ENCODE results near the gene NRAP.

Gene NRAP

DNA sequence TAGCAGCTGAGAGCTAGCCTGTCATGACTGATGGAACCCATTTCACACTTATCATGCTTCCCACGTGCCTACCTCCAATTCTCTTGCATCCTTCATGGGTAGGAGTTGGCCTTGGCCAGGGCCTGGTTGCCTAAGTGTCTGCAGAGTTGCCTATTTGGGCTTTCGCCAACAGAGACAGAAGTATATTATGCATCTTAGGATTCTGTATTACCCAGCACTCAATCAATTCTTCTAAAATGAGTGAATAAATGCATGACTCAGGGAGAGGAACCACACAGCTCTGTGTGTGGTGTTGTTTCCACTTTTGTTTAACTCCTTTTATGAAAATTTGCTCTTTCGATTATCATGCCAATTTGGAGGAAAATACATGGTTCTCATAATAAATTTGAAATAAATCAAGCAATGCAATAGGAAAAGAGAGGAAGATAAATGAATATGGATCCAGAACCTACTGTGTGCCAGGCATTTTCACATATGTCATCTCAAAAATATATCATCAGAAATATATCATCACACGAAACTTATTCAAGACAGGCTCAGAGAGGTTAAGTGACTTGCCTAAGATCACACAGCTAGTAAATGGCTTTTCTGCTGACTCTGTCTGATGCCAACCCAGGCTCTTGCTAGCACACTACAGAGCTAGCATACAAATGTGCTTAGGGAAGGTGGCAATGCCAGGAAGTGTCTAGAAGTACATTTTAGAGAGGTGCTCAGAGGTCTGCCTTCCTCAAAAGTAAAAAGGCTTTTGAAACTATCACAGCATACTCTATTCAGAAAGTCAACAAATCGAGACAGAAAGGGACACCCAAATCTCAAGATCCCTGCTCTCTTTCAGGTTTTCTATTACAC is 120.5 kb downstream of the NRAP start:
- Histone ChIP-seq H3K27ac (ENCODE audit: low read depth, low read length) (no peak overlapping the region), H3K9ac (ENCODE audit: low read depth, low read length) (no peak overlapping the region), H3K9me3 (ENCODE audit: insufficient read depth, low read depth, low read length) (no peaks in the 10 kb centered on the region), H3K27me3 (ENCODE audit: insufficient read depth, low read length) (peaks cover 8% of the 10 kb centered on the region; the same call in 1 of the 2 replicates), H3K4me3 (ENCODE audit: low read length) (no peak overlapping the region), H3K4me1 (ENCODE audit: insufficient read depth, low read length) (no peaks in the 10 kb centered on the region), H3K36me3 (ENCODE audit: insufficient read depth, low read length) (no peaks in the 10 kb centered on the region)
- WGBS = 76% methylated on average over 4 of the region's 5 CpGs

DNA sequence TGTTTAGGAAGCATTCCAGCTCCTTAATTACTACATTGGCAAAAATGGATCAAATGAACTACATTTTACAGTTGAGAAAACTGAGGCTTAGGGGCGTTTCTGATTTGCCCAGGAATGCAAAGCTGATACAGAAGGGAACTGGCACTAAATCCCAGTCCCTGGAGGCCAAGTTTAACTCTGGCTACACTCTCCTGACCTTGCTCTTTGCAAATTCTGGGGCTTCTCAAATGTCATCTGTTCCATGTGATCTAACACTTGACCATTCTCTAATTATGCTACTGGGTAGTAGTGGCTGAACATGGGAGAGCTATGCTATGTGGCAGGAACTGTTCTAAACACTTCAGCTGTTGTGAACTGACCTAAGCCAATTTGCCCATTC is 122.3 kb downstream of the NRAP start:
- Histone ChIP-seq H3K9ac (ENCODE audit: low read depth, low read length) (no peak overlapping the region), H3K4me1 (ENCODE audit: insufficient read depth, low read length) (no peaks in the 10 kb centered on the region), H3K27ac (ENCODE audit: low read depth, low read length) (no peak overlapping the region), H3K36me3 (ENCODE audit: insufficient read depth, low read length) (no peaks in the 10 kb centered on the region), H3K4me3 (ENCODE audit: low read length) (no peak overlapping the region), H3K27me3 (ENCODE audit: insufficient read depth, low read length) (peaks cover 5% of the 10 kb centered on the region; the same call in 1 of the 2 replicates), H3K9me3 (ENCODE audit: insufficient read depth, low read depth, low read length) (no peaks in the 10 kb centered on the region)
- 95% methylated on average over 1 of the region's 1 CpG for WGBS

DNA sequence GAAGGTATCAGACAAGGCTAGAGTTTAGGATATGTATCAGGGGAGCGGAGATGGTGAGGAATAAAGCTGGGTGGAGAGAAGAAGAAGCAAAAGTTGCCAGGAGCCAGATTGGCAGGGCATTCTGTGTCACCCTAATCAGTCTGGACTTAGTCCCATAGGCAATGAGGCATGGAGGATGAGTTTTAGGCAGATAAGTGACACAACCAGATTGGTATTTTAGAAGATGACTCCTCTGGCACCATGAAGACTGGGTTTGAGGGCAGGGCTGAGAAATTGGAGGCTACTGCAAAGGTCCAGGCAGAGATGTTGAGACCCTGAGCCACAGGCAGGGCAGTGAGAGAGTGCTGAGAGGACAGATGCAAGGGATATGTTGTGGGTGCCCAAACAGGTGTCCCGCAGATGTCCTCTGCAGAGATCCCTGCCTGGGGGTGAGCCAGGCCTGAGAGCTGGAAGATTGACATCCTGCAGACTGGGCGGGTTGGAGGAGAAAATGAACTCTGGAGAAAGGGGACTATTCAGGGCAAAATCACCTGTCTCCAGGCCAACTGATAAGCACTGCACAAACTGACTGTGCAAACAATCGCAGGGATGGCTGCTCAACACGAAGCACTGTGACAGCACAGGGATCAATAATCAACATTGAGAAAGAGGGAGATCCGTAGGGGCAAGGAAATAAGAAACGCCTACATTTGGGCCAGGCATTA is 122.8 kb downstream of the NRAP start:
- no peaks in the 10 kb centered on the region for H3K9me3 ChIP-seq (ENCODE audit: insufficient read depth, low read depth, low read length)
- H3K36me3 ChIP-seq (ENCODE audit: insufficient read depth, low read length) = no peaks in the 10 kb centered on the region
- 91% methylated on average over 7 of the region's 7 CpGs for WGBS
- no peaks in the 10 kb centered on the region for H3K4me1 ChIP-seq (ENCODE audit: insufficient read depth, low read length)
- H3K27ac ChIP-seq (ENCODE audit: low read depth, low read length) = no peak overlapping the region
- peaks cover 4% of the 10 kb centered on the region; the same call in 1 of the 2 replicates for H3K27me3 ChIP-seq (ENCODE audit: insufficient read depth, low read length)
- no peak overlapping the region for H3K9ac ChIP-seq (ENCODE audit: low read depth, low read length)
- H3K4me3 ChIP-seq (ENCODE audit: low read length) = no peak overlapping the region

DNA sequence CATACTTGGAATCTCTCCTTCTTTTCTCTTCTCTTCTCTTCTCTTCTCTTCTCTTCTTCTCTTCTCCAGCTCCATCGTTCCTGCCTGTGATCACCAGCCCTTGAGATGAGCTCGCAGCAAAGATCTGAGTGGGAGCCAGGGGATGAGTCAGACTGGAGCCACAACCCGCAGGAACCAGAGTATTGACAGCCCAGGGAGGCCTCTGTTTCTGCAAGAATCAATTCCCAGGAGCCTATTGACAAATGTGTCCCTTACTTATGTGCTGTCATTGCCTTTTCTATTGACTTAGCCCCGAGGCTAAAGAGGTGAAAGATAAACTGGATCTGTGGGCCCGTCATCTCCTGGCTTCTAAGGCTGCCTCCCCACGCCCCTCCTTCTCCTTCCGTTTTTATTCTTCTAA is 124.1 kb downstream of the NRAP start:
- Histone ChIP-seq H3K27ac (ENCODE audit: low read depth, low read length) (no peak overlapping the region), H3K4me3 (ENCODE audit: low read length) (no peak overlapping the region), H3K9ac (ENCODE audit: low read depth, low read length) (no peak overlapping the region), H3K27me3 (ENCODE audit: insufficient read depth, low read length) (peaks cover 4% of the 10 kb centered on the region; the same call in 1 of the 2 replicates), H3K36me3 (ENCODE audit: insufficient read depth, low read length) (no peaks in the 10 kb centered on the region), H3K9me3 (ENCODE audit: insufficient read depth, low read depth, low read length) (no peaks in the 10 kb centered on the region), H3K4me1 (ENCODE audit: insufficient read depth, low read length) (no peaks in the 10 kb centered on the region)
- 76% methylated on average over 7 of the region's 7 CpGs for WGBS

Measured in HUES64 (cell line).